HG03066 (cell line): ENCODE results near the gene UBN2.

Experiments used
- ATAC-seq: cut with Tn5 transposase; IDR thresholded peaks from one replicate; pipeline ENCODE4 v1.9.1; 2021; ENCODE audit warnings: low read depth; ENCODE audit not compliant: unreplicated experiment

The UBN2 gene

GRCh38 chr7:139231513-139232376 is 708 bp downstream of the UBN2 start:
- ATAC-seq = peak; percentile 30

DNA sequence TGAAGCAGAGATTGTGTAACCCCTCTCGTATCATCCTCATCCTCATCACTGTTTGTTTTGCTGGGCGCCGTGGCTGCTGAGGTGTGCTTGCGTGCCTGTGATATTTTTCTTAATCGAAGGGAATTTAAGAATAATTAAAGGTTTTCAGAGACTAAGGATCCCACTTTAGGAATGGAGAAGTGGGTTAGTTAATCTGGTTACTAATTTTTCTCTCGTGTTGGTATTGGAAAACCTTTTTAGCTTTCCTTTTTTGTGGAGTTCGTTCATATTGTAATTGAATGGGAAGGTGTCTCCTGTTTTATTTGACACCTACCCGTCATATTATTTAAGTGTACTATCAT is 1.3 kb downstream of the UBN2 start:
- ATAC-seq = no peak

GRCh38 chr7:139232904-139233303 is 1.9 kb downstream of the UBN2 start:
- no peak for ATAC-seq

DNA sequence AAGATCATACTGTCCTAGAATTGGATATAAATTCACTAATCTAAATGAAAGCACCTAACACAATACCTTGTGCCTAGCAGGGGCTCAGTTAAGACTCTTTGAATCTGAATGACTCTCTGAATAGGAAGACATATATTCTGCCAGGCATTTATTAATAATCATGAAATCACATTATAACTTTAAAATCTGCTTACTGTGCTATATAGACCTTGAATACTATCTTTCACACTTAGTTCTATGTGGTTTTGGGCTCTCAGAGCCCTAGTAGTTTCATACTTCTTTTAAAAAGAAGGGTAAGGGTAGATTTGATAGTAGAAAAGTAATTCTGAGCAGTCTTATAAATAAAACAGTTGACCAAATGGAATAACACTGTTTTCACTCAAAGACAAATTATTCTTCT is 10.2 kb downstream of the UBN2 start:
- no peak for ATAC-seq

DNA sequence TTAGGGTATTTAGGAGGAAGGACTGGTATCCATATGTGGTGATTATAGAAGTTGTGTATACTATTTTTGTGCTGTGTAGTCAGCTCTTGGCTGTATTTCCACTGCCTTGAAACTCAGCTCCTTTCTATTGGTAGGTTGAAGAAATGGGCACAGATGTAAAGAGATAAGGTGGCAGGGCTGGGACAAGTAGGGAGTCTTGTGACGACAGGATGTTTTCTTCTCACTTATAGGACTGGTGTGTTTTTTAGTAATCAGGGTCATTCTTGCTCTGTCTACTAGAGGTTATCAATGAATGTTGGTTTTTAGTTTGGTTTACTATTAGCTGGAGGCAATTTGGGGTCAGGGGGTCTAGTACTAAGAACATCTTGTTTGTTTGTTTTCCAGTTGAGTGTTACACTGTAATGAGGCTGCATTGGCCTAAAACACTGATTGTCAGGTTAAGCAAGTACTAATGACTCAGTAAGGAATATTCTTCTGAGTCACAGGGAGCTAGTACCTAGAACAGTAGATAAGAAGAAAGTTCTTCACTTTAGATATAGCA is 11.8 kb downstream of the UBN2 start:
- ATAC-seq = no peak

DNA sequence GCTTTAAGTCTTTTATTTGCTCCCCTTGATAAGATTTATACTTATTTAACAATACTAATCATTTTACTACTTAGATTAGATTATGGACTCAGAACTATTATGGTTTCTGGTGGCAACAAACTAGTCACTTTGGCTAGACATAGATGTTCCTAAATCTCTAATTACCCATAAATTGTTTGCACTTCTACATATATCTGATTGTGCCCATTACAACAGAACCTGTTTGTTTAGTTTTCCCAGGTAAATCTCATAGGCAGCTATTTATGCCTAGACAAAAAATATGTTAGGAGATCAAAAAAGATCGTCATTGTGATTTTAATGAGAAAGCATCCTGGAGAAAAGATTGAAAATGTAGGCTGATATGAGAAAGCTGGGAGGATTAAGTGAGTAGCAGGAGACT is 14.4 kb downstream of the UBN2 start:
- no peak for ATAC-seq

- no peak for ATAC-seq
These were observed 15.5 kb downstream of the UBN2 start for GRCh38 chr7:139246494-139246893.

DNA sequence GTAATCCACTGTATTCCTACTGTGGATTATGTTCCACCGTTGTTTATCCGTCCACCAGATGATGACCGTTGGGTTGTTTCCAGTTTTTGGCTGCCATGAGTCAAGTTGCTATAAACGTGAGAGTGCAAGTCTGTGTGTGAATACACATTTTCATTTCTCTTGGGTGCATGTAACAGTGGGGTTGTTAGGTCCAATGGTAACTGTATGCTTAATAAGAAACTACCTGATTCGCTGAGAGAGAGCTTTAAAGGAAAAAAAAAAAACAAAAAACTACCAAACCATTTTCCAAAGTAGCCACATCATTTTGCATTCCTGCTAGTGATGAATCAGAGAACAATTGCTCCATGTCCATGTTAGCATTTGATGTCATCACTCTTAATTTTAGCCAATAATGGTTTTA is 15.9 kb downstream of the UBN2 start:
- ATAC-seq = no peak

GRCh38 chr7:139249179-139249810 is 18.3 kb downstream of the UBN2 start:
- no peak for ATAC-seq

- no peak for ATAC-seq
These were observed 21.4 kb downstream of the UBN2 start for GRCh38 chr7:139252451-139252850.

GRCh38 chr7:139254281-139254680 is 23.2 kb downstream of the UBN2 start:
- no peak for ATAC-seq

DNA sequence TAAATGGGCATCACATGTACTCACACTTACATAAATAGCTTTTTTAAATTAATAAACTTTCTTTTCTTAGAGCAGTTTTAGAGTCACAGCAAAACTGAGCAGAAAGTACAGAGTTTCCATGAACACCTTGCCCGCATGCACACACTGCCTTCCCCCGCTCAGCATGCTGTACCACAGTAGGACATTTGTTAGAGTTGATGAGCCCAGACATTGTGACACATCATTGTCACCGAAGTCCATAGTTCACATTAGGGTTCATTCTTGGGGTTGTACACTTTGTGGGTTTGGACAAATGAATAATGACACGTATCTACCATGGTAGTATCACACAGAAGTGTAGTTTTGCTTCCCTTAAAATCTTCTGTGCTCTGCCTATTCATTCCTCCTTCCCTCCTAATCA is 23.7 kb downstream of the UBN2 start:
- no peak for ATAC-seq

DNA sequence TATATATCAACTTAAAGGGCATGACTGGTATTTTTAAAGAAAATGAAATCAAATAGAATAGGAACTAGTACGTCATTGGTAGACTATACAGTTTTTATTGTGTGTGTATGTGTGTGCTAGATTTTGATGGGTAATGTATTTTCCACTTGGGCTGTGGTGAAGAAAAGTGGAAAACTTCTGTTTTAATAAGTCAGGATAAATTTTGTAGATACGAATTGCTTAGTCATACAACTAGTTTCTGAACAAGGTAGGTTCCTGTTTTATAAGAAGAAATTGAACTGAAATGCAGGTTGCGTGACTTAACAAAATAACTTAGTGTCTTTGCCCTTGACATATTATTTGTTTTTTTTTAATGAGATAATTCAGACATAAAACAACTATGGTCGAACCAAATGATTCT is 24.3 kb downstream of the UBN2 start:
- no peak for ATAC-seq

DNA sequence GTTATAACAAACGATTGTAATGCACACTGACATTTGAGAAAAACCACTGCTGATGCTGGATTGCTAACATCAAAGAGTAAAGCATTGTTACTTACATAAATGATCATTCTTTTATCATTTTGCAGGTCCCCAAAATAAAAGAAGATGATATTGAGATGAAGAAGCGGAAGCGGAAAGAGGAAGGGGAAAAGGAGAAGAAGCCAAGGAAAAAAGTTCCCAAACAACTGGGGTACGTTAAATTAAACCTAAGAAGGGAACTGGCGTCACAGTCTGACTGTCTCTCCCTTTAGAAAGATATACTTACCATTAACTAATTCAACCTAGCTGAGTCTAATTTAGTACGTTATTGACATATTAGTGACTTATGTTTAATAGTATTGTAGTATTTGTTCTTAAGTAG is 28.1 kb downstream of the UBN2 start:
- no peak for ATAC-seq

DNA sequence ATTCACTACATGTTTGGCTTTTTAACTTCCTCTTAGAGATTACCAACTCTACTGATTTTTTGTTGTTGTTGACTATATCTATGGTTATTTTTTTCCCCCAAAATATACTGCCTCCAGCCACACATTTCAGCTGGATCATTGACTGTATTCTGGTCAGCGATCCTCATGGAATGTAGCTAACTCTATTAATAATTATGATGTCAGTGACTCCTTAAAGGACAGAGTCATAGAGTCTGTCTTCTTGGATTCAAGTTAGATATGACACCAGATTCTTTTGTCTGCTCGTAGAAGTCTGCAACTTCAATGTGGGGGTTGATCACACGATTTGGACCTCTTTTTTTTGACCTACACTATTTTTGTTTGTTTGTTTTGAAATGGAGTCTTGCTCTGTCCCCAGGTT is 33.2 kb downstream of the UBN2 start:
- ATAC-seq = no peak

DNA sequence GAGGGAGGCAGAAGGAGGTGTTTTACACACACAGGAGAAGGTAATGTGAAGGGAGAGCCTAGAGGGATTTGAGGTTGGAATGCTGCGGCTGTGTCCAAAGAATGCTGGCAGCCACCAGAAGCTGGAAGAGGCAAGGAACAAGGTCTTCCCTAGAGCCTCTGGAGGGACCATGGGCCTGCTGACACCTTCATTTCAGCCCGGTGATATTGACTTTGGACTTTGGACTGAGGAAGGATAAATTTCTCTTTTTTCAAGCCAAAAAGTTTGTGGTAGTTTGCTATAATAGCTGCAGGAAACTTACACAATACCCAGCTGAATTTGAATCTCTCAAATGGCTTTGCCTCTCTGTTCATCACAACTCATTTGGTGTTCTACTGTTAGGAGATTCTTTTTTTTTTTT is 34.6 kb downstream of the UBN2 start:
- ATAC-seq = no peak

GRCh38 chr7:139271718-139272628 is 40.9 kb downstream of the UBN2 start:
- no peak for ATAC-seq

- ATAC-seq = no peak
These were observed 53.3 kb downstream of the UBN2 start for GRCh38 chr7:139284252-139284896.

GRCh38 chr7:139286144-139286543 is 55.1 kb downstream of the UBN2 start:
- ATAC-seq = no peak

DNA sequence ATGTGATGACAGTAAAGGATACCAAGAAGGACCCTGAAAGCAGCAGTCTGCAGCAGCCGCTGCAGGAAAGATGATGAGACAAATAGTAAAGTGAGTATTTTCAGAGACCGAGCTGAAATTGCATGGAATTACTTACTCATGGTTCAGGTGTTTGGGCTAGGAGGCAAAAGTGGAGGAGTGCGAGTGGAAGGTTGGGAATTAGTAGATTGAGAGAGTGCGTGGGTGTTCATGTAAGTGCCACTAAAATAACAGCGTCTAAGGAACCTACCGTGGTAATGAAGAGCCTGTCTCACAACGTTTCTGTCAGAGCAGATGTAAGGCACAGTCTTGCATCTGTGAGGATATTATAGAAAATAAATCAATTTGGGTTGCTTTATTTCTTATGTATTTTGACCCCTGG is 61.8 kb downstream of the UBN2 start:
- ATAC-seq = no peak

- no peak for ATAC-seq
These were observed 62.5 kb downstream of the UBN2 start for GRCh38 chr7:139293534-139293933.
